GM19372 (cell line): ENCODE results near the gene NPC1.
"Not testable (repeated sequence)": the region's sequence is repeated elsewhere in the genome, so short reads cannot be mapped to it uniquely, and the experiment has no call there.

ENCODE experiments used
- ATAC-seq: cut with Tn5 transposase; IDR thresholded peaks from one replicate; pipeline ENCODE4 v1.9.1; 2021; ENCODE audit warnings: mild to moderate bottlenecking, low read depth, moderate library complexity; ENCODE audit not compliant: unreplicated experiment

NPC1 gene

DNA sequence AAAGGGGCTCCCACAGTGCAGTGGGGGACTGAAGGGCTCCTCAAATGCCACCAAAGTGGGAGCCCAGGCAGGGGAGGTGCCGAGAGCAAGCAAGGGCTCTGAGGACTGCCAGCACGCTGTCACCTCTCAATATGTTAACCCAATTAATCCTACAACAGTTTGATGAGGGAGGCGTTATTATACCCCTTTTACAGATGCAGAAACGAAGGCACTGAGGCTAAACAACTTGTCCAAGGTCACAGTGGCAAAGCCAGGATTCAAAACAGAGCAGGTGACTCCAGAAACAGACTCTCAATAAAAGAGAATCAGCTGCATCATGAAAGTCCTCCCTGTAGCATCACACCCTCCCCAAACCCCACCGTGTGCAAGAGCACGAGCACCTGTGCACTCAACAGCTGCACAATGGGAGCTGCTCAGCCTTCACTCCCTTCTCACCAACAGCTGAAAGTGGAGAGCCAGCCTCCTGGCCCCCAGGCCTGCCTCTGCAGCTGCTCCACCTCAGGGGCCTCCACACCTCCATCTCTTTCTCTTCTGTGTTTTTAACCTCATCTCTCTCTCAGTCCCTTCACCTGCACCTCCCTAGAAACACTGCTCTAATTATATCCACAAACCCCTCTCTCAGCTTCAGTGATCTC lies 8.1 kb downstream of the NPC1 start:
- ATAC-seq: no peak

DNA sequence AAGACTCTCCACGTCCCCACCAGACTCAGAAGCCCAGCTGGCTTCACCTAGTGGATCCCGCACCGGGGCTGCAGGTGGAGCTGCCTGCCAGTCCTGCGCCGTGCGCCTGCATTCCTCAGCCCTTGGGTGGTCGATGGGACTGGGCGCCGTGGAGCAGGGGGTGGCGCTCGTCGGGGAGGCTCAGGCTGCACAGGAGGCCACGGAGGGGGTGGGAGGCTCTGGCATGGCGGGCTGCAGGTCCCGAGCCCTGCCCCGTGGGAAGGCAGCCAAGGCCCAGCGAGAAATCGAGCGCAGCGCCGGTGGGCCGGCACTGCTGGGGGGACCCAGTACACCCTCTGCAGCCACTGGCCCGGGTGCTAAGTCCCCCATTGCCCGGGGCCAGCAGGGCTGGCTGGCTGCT lies 8.8 kb downstream of the NPC1 start:
- ATAC-seq: not testable (repeated sequence)

DNA sequence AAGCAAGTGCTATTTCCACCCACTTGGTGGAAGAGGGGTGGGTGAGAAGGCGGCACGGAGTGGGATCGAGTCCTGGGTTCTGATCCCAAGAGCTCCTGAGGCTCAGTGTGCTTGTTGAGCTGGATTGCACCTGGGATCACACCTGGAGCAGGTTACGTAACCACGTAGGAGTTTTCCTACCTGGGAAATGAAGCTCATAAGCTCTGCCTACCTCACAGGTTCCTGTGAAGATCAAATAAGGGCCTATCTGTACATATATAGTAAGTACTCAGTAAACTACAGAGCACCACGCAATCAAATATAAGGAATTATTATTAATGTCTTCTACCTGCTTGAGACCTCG lies 11.0 kb downstream of the NPC1 start:
- no peak for ATAC-seq

DNA sequence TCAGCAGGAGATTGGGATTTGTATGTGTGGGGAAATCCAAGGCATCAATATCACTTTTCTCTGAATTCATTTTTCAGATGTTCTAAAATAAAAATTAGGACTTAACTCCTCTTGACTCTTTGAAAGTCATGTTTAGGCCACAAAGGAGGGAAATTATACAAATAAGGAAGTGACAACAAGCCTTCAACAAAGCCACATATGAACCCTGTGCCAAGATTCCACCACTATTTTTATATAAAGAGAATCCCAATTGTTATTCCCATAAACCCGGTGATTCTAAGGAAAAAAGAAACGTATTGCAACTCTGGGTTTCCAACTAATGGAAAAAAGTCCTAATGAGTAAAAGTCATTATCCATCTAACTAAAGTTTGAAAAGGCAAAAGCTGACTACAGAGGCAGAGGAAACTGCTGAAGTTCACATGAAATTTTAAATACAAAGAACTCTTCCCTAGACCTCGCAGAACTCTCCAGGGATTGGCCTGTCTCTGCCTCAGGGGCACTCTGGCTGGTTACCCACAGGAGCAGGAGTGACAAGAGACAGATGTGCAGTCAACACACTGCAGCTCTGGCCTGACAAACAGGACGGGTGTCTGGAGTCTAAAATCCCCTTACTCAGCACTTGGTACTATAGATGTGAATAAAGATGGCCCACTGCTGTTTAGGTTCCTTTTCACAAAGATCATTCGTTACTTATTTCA lies 11.5 kb downstream of the NPC1 start:
- no peak for ATAC-seq

DNA sequence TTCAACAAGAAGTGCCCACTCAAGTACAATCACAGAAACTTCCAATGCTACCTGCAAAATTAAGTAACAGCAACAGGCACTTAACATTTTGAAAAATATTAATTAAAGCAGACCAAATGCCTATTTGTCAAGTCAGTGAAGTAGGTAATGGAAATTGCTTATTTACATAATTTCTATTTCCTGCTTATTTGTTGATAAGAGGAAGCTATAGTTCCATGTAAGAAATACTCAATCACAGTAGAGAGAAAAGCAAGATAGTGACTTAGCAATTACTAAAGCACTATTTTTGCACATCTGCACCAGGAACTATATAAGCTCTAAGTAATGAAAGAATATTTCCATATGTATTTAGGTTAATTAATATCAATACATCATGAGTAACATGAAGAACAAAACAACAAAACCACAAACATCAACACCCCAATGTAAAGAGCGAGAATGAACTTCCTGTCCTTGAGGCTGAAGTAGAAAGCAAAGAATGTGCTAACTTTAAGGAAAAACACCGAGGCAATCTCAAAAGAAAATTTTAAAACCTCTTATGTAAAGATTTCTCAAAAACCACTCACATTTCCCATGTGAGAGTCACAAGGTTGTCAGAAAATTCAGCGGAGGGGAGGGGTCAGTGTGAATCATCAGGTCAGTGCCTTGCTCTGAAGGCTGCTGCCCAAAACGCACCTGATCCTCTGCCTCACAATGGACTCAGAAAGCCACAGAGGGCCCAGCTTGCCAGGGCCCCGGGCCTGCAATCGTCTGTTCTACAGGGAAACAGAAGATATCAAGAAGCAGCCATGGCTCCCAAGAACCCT lies 12.5 kb downstream of the NPC1 start:
- ATAC-seq: no peak

DNA sequence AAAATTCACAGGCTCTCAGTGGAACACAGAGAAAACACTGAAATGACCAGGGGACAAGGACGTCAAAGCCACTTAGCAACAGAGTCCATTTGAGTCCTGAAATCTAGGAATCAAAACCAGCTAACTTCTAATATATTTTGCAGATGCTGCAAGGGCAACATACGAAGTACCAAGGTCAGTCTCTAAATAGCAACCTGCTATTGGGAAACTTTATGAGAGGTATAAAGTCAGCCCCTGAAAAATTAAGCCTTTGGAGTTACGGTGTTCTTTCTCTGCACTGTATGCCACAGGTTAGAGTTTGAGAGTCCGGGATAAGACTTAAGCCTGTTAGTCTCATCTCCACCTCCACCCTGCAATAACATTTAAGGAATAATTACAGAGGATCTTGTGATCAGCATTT lies 13.3 kb downstream of the NPC1 start:
- ATAC-seq: no peak

DNA sequence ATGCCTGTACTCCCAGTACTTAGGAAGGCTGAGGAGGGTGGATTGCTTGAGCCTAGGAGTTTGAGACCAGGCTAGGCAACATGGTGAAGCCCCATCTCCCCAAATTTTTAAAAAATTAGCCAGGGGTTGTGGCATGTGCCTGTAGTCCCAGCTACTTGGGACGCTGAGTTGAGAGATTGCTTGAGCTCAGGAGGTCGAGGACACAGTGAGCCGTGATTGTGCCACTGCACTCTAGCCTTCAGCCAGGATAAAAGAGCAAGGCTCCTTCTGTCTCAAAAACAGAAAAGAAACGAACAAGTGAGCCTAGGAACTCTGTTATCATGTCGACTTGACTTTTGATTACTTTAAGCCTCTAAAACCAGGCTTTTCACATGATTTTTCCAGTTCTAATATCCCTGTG lies 13.7 kb downstream of the NPC1 start:
- no peak for ATAC-seq

DNA sequence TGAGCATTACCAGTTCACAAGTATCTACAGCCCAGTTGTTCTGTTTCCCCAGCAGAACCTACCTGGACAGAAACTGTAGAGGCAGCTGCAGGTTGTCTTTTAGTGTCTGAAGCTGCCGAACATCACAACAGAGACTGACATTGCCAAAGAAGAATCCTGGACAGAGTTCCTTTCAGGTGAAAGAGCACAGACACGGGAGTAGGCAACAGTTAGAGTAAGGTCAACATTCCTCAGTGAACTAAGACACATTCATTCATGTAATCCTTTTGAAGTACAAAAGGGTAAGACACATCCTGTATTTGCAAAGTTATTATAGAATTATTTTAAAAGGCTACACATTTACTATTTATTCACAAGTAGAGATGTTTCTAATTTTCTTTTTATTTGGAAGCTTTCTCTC lies 14.3 kb downstream of the NPC1 start:
- ATAC-seq: no peak

DNA sequence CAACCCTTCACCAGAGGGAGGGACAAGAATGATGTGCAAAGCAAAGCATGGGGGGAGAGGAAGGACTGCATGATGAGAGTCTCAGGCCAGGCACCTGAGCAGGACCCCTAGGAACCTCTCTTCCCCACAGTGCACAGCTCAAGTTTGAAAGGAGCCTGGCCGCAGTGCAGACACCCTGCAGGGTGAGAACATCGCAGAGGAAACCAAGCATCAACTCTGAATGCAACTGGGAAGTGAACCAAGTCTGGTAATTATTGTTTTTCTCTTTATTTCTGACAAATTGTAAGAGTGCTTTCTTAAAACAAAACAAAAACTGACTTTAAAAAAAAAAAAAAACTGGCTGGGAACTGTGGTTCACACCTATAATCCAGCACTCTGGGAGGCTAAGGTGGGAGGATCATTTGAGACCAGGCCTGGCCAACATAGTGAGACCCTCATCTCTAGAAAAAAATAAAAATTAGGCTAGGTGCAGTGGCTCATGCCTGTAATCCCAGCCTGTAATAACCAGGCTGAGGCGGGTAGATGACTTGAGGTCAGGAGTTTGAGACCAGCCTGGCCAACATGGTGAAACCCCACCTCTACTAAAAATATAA lies 15.3 kb downstream of the NPC1 start:
- ATAC-seq: no peak

DNA sequence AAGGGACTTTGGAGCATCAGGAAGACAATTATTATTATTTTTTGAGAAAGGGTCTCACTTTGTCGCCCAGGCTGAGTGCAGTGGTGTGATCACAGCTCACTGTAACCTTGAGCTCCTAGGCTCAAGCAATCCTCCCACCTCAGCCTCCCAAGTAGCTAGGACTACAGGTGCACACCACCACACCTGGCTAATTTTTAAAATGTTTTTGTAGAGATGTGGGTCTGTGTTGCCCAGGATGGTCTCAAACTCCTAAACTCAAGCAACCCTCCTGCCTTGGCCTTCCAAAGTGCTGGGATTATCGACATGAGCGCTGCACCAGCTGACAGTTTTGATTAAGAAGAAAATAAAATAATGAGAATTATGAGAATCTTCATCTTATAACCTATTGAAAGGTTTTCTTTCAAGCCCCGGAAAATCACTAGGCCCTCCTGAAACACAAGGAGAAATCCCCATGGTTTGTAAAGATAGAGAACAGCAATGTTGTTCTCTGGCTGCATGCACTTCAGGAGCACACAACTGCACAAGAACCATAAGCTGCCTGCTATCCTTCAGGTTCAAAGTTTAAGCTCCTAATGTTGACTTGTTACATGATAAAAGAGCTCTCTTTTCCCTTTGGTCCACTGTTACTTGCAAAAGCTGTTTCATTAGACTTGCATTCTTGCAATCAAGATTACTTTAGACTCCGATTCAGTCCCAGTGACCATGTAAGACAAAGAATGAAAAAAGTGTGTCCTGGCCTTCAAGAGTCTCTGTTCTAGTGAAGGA lies 16.8 kb downstream of the NPC1 start:
- no peak for ATAC-seq

DNA sequence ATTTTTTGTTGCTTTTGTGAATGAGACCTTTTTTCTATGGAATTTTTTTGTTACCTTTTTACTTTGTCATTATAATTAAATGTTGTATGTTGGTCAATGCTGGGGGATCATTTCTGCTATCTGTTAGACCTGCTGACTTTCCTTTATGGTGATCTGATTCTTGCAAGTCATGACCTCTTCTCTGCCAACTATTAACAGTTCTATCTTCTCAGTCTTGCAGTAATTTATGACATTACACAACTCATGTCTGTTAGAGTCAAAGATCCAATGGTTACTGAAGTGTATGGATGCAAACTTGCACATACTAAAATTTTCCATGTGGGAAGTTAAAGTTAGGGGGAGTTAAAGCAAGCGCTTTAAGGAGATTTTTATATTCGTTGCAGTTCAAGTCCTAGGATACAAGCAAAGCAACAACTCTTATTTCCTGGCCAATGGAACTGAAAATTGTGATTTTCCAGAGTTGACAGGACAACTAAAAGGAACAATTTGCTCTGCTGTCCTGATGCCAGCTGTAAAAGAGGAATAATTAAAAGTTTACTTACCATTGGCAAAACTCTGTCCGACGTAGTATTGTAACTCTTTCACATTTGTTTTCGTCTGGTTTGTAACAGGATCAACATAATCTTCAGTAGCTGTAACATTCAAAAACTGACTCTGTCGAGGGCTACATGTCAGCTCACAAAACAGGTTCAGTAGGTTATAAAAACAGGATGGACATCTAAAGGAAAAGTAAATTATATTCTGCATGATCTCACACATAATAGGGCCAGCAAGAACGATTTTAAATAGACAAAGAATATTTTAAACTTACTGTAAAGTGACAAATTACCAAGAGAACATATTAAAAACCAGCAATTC lies 17.8 kb downstream of the NPC1 start:
- no peak for ATAC-seq

DNA sequence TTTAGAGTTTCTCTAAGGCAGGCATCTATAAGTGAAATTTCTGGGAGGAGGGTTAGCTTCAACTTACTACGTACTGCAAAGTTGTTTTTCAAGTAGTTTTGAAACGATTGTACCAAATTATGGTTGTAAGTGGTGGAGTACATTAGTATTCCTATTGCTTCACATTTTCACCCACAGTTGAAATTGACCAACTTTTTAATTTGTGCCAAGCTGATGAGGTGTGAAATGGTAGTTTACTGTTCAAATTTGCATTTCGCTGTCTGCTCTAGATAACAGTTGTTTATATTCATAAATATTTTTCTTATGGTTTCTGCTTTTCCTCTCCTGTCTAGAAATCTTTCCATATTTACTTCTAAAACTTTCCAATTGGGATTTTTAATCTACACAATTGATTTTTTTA lies 18.6 kb downstream of the NPC1 start:
- no peak for ATAC-seq

DNA sequence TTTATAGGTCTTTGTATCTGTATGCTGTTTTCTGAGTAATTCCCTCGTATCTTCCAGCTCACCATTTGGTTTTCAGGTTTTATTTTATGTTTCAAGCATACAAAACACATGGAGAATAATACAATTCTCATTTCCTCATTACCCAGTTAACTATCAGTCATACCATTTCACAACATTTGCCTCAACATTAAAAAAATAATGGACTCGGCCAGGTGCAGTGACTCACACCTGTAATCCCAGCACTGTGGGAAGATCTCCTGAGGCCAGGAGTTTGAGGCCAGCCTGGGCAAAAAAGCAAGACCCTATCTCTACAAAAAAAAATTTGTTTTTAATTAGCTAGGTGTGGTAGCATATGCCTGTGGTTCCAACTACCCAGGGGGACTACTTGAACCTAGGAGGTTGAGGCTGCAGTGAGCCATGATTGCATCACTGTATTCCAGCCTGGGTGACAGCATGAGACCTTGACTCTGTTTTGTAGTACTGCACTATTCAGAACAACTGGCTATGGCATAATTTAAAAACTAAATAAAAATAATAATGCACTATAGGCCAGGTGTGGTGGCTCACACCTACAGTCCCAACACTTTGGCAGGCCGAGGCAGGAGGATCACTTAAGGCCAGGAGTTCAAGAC lies 20.3 kb downstream of the NPC1 start:
- ATAC-seq: no peak

DNA sequence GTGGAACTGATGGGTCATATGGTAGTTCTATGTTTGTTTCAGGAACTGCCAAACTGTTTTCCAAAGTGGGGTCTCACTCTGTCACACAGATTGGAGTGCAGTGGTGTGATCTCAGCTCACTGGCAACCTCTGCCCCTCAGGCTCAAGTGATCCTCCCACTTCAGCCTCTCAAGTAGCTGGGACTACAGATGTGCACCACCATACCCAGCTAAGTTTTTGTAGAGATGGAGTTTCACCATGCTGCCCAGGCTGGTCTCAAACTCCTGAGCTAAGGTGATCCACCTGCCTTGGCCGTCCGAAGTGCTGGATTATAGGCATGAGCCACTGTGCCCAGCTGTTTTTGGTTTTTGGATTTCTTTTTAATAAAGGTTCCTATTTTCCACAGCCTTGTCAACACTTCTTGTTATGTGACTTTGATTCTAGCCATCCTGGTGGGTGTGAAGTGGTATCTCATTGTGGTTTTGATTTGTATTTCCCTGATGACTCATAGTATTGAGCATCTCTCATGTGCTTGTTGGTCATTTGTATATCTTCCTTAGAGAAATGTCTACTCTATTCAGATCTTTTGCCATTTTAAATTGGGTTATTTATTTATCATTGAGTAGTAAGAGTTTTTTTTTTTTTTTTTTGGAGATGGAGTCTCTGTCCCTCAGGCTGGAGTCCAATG lies 22.8 kb downstream of the NPC1 start:
- no peak for ATAC-seq

DNA sequence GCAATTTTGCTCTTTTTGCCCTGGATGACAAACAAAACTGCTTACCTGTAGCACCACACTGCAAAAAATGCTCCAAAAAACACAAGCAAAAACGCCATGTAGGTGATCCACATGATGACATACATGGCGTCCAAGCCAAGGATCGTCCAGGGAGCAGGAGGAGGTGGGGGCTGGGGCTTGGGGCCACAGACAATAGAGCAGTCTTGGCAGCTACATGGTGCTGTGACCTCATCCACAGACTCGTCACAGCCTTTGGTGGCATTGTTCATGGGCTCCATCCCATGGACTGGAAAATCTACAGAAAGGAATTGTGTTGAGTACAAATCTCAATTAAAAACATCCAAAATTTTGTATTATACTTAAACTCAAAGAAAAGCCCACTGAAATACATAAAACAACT lies 26.1 kb downstream of the NPC1 start:
- ATAC-seq: no peak

DNA sequence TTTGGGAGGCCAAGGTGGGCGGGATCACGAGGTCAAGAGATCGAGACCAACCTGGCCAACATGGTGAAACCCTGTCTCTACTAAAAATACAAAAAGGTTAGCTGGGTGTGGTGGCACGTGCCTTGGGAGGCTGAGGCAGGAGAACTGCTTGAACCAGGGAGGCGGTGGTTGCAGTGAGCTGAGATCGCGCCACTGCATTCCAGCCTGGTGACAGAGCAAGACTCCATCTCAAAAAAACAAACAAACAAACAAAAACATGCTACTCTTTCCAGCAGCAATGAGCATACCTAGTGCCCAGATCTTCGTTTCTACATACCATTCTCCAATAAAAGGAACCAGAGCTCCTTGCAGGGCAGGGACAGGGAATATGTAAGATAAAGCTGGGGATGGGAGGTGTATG lies 28.8 kb downstream of the NPC1 start:
- ATAC-seq: not testable (repeated sequence)

DNA sequence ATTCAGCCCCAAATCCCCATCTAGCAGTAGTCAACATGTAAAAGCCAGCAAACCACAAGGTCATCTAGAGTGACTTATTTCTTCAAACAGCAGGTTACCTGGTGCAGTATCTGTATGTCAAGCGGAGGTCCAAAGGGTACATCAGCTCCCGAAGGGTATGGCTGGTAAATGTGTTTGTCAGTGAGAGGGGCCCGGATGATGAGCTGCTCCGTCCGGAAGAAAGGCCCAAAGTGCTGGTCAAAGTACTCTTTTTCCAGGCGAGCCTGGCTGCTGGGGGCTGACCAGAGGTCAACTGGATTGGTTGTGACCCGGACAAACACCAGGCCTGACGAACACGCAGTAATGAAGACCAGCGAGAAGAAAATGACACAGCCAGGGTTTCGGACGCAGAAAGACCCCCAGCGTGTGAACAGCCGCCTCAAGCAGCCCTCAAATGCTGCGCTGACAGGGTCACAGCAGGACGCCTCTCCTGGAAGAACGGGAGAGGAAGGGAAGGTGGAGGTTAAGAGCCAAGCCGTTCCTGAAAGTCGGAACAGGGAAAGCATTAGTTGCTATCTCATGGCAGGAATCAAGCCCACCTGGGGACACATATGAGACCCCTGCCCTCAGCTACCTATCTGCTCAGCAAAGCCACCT lies 30.0 kb downstream of the NPC1 start:
- ATAC-seq: no peak

DNA sequence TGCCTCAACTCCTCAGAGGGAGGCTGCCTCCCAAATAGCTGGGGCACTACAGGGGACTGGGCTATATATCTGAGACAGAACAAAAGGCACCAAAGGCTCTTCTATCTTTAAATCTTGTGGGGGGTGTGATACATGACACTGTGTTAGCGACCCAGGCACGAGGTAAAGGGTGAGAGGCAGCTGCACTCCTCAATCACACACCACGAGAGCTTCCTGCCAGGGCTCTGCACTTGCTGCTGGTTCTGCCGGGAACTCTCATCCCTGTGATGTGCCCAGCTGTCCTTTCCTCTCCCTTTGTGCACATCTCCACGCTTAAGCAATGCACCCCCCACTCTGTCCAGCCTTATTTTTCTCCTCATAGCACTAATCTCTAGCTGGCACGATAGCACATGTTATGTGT lies 32.4 kb downstream of the NPC1 start:
- no peak for ATAC-seq
